Endothelial cell of umbilical vein (primary cell): Measurements from ENCODE around the gene GALNT12. TPM values are rescaled to one million over a fixed set of nuclear protein-coding genes. Genes with fewer than 3 reads are reported as not detected.

ENCODE experiments used
- BruUV-seq: library from RNA; stranded (reverse); fragments of 400-500 nt; replicated peaks from 2 replicates; lab custom pipeline; 2021; lab: Mats Ljungman, UMichigan
- CTCF ChIA-PET: fragments of 300-600, 350-600 bp; sonication (Branson Sonifier 250); formaldehyde crosslinking; loops from one replicate; lab custom pipeline; 2021; ENCODE audit warnings: antibody characterized with exemption, inconsistent platforms; lab: Charles Lee
- POLR2A ChIA-PET: fragments of 300-600, 350-600 bp; sonication (Branson Sonifier 250); formaldehyde crosslinking; loops from one replicate; lab custom pipeline; 2021; ENCODE audit warnings: antibody characterized with exemption, inconsistent platforms; lab: Charles Lee
- DNase-seq: peaks from one replicate; pipeline ENCODE4 v3.0.0-alpha.2; 2011; ENCODE audit warnings: low read depth, low spot score
- FAIRE-seq: peaks from 2 replicates; lab custom pipeline; 2011; peaks lifted over from hg19 to GRCh38; lab: Jason Lieb, UNC
- H2AFZ ChIP-seq: 2 replicates; pipeline ENCODE4 v1.6.0; 2012; ENCODE audit warnings: low read depth, low read length, control low read depth, inconsistent platforms
- H3K27ac ChIP-seq: 2 replicates; pipeline ENCODE4 v1.5.1; 2011; ENCODE audit warnings: low read depth, mild to moderate bottlenecking, control low read depth, low read length, moderate library complexity; ENCODE audit not compliant: insufficient read depth
- H3K27me3 ChIP-seq, 2 experiments: 2 replicates each; pipeline versions ENCODE4 v1.6.0 to v1.6.1; 2011; ENCODE audit warnings: low read length in 2 of 2, mixed read lengths in 1 of 2; ENCODE audit not compliant: control insufficient read depth in 2 of 2, insufficient read depth in 2 of 2
- H3K36me3 ChIP-seq, 2 experiments: 2 replicates in 1 of 2; 3 replicates in 1 of 2; pipeline ENCODE4 v1.5.1; 2011; ENCODE audit warnings: low read length in 2 of 2, mild to moderate bottlenecking in 1 of 2, moderate library complexity in 1 of 2; ENCODE audit not compliant: control insufficient read depth in 2 of 2, insufficient read depth in 2 of 2; ENCODE audit errors: extremely low read depth in 1 of 2
- H3K4me1 ChIP-seq: 3 replicates; pipeline ENCODE4 v1.5.1; 2011; ENCODE audit warnings: mild to moderate bottlenecking, low read length; ENCODE audit not compliant: control insufficient read depth, insufficient read depth; ENCODE audit errors: extremely low read depth
- H3K4me2 ChIP-seq: 2 replicates; pipeline ENCODE4 v1.6.1; 2011; ENCODE audit warnings: low read length, control low read depth, mixed read lengths; ENCODE audit not compliant: insufficient read depth
- H3K4me3 ChIP-seq, 3 experiments: fragments of 200-600 bp in 1 of 3; sonication (generic), shearing (Covaris generic) in 1 of 3; replicated peaks in 1 of 3; 2 replicates each; pipeline ENCODE4 v1.5.1; 2011 to 2016; ENCODE audit warnings: control low read depth in 3 of 3, low read length in 3 of 3, mild to moderate bottlenecking in 2 of 3, inconsistent platforms in 1 of 3, low read depth in 1 of 3, moderate library complexity in 1 of 3; ENCODE audit not compliant: insufficient read depth in 1 of 3
- H3K79me2 ChIP-seq: 2 replicates; pipeline ENCODE4 v1.6.0; 2012; ENCODE audit warnings: low read length, inconsistent platforms; ENCODE audit not compliant: control insufficient read depth, insufficient read depth
- H3K9ac ChIP-seq: replicated peaks from 2 replicates; pipeline ENCODE3; 2011; ENCODE audit warnings: low read length, control low read depth; ENCODE audit not compliant: insufficient read depth; ENCODE audit errors: extremely low read depth
- H3K9me1 ChIP-seq: replicated peaks from 3 replicates; pipeline ENCODE4 v1.6.0; 2011; ENCODE audit warnings: mild to moderate bottlenecking, low read length; ENCODE audit not compliant: control insufficient read depth, insufficient read depth; ENCODE audit errors: extremely low read depth
- H3K9me3 ChIP-seq: replicated peaks from 2 replicates; pipeline ENCODE4 v1.5.1; 2012; ENCODE audit warnings: low read length, inconsistent platforms; ENCODE audit not compliant: control insufficient read depth, insufficient read depth
- H4K20me1 ChIP-seq: replicated peaks from 2 replicates; pipeline ENCODE3; 2011; ENCODE audit warnings: mild to moderate bottlenecking, low read length; ENCODE audit not compliant: control insufficient read depth, insufficient read depth; ENCODE audit errors: extremely low read depth
- EZH2 ChIP-seq: IDR thresholded peaks from 2 replicates; pipeline ENCODE4 v1.6.1; 2012; ENCODE audit warnings: borderline replicate concordance, low read depth, mild to moderate bottlenecking, moderate library complexity, low read length, inconsistent platforms; ENCODE audit not compliant: severe bottlenecking
- FOS ChIP-seq: IDR thresholded peaks from 2 replicates; pipeline ENCODE4 v1.6.1; 2011; ENCODE audit warnings: mild to moderate bottlenecking, low read length, moderate library complexity, borderline replicate concordance; ENCODE audit not compliant: insufficient read depth
- GATA2 ChIP-seq: IDR thresholded peaks from 2 replicates; pipeline ENCODE4 v1.7.0; 2011; ENCODE audit warnings: low read depth, mild to moderate bottlenecking, moderate library complexity, mixed read lengths, low read length; ENCODE audit not compliant: insufficient read length, insufficient read depth
- JUN ChIP-seq: IDR thresholded peaks from 2 replicates; pipeline ENCODE4 v1.6.1; 2011; ENCODE audit warnings: borderline replicate concordance, low read depth; ENCODE audit not compliant: insufficient read length, insufficient read depth
- MYC ChIP-seq: IDR thresholded peaks from one replicate; pipeline ENCODE4 v1.6.1; 2011; ENCODE audit warnings: mild to moderate bottlenecking, low read depth, low read length
- POLR2A ChIP-seq: IDR thresholded peaks from 2 replicates; pipeline ENCODE4 v1.6.1; 2012; ENCODE audit warnings: low read depth, mild to moderate bottlenecking, control low read depth, low read length
- dilution Hi-C: fragments of 300-500 bp; cut with MboI; formaldehyde crosslinking; loops from one replicate; pipeline ENCODE4 v1.15.0; 2019; ENCODE audit warnings: low sequenced_read_pairs; ENCODE audit not compliant: extremely low pct_ligation_motif_present
- intact Hi-C: fragments of 100-400 bp; cut with micrococcal nuclease; formaldehyde crosslinking; loops from one replicate; pipeline ENCODE4 v1.10.0; 2022
- polyA plus RNA-seq, 4 experiments: library from polyadenylated mRNA; depleted of rRNA in 3 of 4; stranded (reverse) in 3 of 4; unstranded in 1 of 4; fragments of >200 nt; gene quantifications; 2 replicates each; pipeline versions ENCODE4 v1.2.1 to v1.2.3, GENCODE V29; 2011 to 2012; ENCODE audit warnings: missing spikeins in 1 of 4
- total RNA-seq: library from RNA; stranded (reverse); gene quantifications from 2 replicates; pipeline ENCODE4 v1.2.3, GENCODE V29; 2021
- TF ChIP-seq, protein P1 (sequence below), 2 donors: IDR thresholded peaks; 1 replicate in 1 of 2; 2 replicates in 1 of 2; pipeline ENCODE4 v1.5.1; 2011; ENCODE audit warnings: low read length in 2 of 2, mild to moderate bottlenecking in 2 of 2, moderate library complexity in 2 of 2, control low read depth in 1 of 2, inconsistent platforms in 1 of 2, low read depth in 1 of 2; ENCODE audit not compliant: insufficient read depth in 1 of 2; ENCODE audit errors: extremely low read depth in 1 of 2
- TF ChIP-seq, protein P2 (sequence below): IDR thresholded peaks from 2 replicates; pipeline ENCODE4 v1.6.1; 2011; ENCODE audit not compliant: insufficient read depth, insufficient read length

The GALNT12 gene
- total and polyA plus RNA-seq, 2 donors (not counting 3 experiments of a cell fraction or from before 2014, with no cell fraction given): 0.26 to 0.44 TPM

DNA sequence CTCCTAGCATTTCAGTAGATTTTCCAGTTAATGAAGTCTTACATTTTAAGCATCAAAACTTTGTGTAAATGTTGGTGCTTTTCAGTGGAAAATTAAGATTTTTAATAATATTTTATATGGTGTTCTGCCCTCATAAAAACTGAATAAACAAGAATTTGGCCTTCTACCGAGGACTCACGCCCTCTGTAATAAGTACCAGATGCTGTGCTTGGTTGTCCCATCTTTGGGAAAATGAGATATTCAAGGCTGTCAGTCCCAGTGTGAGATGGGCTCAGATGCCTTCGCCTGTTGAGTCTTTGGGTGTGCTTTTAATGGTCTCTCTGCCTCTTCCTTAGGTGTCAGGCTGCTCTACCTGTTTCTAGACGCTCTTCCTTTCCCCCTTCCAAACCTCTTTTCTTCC, 28.7 kb downstream of the GALNT12 start:
- dilution Hi-C loops: no loop called here
- no peaks in the 10 kb centered on the region for H3K4me1 ChIP-seq
- FAIRE-seq: no peak

More for the DNA sequence above, 28.7 kb downstream of the GALNT12 start:
- POLR2A ChIA-PET: no interaction called here
- Histone ChIP-seq H3K9ac (no peak overlapping the region), H3K27me3 (no peaks in the 10 kb centered on the region), H2AFZ (no peak overlapping the region), H3K79me2 (no peaks in the 10 kb centered on the region), H3K27ac (no peak overlapping the region), H3K9me1 (no peaks in the 10 kb centered on the region), H3K36me3 (no peaks in the 10 kb centered on the region), H4K20me1 (no peaks in the 10 kb centered on the region), H3K4me2 (no peak overlapping the region), H3K4me3 (no peak overlapping the region), H3K9me3 (no peaks in the 10 kb centered on the region)
- TF ChIP-seq JUN: no peak
- no peak for TF ChIP-seq EZH2
- no peak for TF ChIP-seq GATA2
- TF ChIP-seq, protein P1, sequence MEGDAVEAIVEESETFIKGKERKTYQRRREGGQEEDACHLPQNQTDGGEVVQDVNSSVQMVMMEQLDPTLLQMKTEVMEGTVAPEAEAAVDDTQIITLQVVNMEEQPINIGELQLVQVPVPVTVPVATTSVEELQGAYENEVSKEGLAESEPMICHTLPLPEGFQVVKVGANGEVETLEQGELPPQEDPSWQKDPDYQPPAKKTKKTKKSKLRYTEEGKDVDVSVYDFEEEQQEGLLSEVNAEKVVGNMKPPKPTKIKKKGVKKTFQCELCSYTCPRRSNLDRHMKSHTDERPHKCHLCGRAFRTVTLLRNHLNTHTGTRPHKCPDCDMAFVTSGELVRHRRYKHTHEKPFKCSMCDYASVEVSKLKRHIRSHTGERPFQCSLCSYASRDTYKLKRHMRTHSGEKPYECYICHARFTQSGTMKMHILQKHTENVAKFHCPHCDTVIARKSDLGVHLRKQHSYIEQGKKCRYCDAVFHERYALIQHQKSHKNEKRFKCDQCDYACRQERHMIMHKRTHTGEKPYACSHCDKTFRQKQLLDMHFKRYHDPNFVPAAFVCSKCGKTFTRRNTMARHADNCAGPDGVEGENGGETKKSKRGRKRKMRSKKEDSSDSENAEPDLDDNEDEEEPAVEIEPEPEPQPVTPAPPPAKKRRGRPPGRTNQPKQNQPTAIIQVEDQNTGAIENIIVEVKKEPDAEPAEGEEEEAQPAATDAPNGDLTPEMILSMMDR (IDR thresholded peaks at IDR 0.05; ENCODE audit: extremely low read depth in 1 of 2, insufficient read depth in 1 of 2, low read depth in 1 of 2, low read length in 2 of 2): no peak
- TF ChIP-seq, protein P2, sequence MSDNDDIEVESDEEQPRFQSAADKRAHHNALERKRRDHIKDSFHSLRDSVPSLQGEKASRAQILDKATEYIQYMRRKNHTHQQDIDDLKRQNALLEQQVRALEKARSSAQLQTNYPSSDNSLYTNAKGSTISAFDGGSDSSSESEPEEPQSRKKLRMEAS: no peak
- no peak for TF ChIP-seq FOS
- TF ChIP-seq MYC: no peak
- no peak for TF ChIP-seq POLR2A
- intact Hi-C loops: no loop called here
- CTCF ChIA-PET: interaction anchor here (4.6 kb wide), 1 partner anchor 12 kb away, joined by 26 read pairs; no protein-coding TSS in a partner anchor
- BruUV-seq: no TSS peak
- DNase-seq: no peak
